Measurements from ENCODE around the gene LBP.

The LBP gene

GRCh38 chr20:38339997-38340396 is 6.3 kb upstream of the LBP start:
- DNase-seq (ENCODE audit: low read depth): no peak
- TF ChIP-seq, protein P1, sequence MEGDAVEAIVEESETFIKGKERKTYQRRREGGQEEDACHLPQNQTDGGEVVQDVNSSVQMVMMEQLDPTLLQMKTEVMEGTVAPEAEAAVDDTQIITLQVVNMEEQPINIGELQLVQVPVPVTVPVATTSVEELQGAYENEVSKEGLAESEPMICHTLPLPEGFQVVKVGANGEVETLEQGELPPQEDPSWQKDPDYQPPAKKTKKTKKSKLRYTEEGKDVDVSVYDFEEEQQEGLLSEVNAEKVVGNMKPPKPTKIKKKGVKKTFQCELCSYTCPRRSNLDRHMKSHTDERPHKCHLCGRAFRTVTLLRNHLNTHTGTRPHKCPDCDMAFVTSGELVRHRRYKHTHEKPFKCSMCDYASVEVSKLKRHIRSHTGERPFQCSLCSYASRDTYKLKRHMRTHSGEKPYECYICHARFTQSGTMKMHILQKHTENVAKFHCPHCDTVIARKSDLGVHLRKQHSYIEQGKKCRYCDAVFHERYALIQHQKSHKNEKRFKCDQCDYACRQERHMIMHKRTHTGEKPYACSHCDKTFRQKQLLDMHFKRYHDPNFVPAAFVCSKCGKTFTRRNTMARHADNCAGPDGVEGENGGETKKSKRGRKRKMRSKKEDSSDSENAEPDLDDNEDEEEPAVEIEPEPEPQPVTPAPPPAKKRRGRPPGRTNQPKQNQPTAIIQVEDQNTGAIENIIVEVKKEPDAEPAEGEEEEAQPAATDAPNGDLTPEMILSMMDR (conservative IDR thresholded peaks at IDR 0.05; ENCODE audit: low read length): no peak
- no peak overlapping the region for H3K4me3 ChIP-seq (ENCODE audit: low read length)

GRCh38 chr20:38340693-38341092 is 5.6 kb upstream of the LBP start:
- TF ChIP-seq, protein P1 (conservative IDR thresholded peaks at IDR 0.05; ENCODE audit: low read length): no peak
- H3K4me3 ChIP-seq (ENCODE audit: low read length): no peak overlapping the region

DNA sequence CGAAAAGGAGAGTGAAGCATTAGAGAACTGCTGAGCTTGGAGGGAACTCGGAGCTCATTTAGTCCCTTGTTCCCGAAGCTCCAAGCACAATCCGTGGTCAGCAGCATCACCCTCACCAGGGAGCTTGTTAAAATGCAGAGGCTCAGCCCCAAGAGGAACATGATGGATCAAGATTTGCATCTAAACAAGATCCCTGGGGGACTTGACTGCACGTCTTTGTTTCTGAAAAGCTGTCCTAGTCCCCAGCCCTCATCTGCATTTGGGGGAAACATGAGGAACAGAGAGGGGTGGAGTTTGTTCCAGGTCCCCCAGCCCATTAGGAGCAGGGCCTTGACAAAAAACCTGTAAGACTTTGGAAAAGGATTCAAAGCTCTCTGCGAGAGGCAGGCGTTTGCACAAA is 4.1 kb upstream of the LBP start:
- H3K4me3 ChIP-seq (ENCODE audit: low read length): no peak overlapping the region
- TF ChIP-seq, protein P1 (conservative IDR thresholded peaks at IDR 0.05; ENCODE audit: low read length): no peak
- no peak for DNase-seq (ENCODE audit: low read depth)

More at GRCh38 chr20:38340693-38341092, 5.6 kb upstream of the LBP start:
- no peak for DNase-seq (ENCODE audit: low read depth)

- TF ChIP-seq, protein P1 (conservative IDR thresholded peaks at IDR 0.05; ENCODE audit: low read length): no peak
- no peak overlapping the region for H3K4me3 ChIP-seq (ENCODE audit: low read length)
- no peak for DNase-seq (ENCODE audit: low read depth)
Measured at GRCh38 chr20:38342713-38343310, 3.5 kb upstream of the LBP start.

DNA sequence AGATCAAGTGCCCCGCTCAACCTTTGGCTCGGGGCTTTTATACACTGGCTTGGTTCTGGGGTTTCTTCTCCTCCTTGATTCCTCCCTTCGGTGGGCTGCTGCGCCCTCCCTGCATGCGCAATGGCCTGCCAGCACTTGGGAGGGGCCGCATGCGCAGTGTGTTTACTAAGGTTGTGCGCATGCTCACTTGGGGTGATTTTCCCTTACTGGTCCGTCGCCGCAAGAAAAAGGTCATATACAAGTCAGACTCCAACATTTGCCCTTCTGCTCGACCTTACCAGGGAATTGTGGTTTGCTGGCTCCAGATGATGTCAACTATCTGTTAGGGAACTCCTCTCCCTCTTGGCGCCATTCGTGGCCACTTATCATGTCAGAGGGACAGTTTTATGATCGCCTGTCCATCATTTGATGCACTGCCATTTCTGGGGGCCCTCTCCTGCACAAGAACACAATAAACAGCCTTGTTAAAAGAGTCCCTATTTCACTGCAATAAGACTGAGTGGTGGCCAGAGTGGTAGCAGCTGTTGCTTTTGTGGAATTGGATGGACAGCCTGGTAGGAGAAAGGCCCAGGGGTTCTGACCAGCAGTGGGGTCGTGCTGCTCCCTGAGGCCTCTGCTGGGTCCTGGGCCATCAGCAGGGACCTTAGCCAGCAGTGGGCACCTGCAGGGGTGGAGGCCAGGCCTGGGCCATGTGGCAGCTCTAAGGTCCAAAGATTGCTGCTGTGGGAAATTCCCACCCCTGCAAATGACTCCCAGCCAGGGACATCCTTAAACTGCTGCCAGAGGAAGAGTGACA is 2.8 kb upstream of the LBP start:
- TF ChIP-seq, protein P1 (conservative IDR thresholded peaks at IDR 0.05; ENCODE audit: low read length): no peak
- H3K4me3 ChIP-seq (ENCODE audit: low read length): peak overlapping the region; percentile 23
- peak; percentile 35 for DNase-seq (ENCODE audit: low read depth)

GRCh38 chr20:38344107-38344701 is 2.1 kb upstream of the LBP start:
- no peak overlapping the region for H3K4me3 ChIP-seq (ENCODE audit: low read length)
- TF ChIP-seq, protein P1 (conservative IDR thresholded peaks at IDR 0.05; ENCODE audit: low read length): no peak
- peak; percentile 17 for DNase-seq (ENCODE audit: low read depth)
